DND-41 (cell line): ENCODE measurements around the gene GPR61.
A peak's percentile ranks its signal among the peaks of the same experiment; 100 is the strongest.

Experiments used
- ATAC-seq: fragments of 200-7000 bp; cut with Tn5 transposase; 3 replicates; pipeline ENCODE4 v1.9.1; 2021; ENCODE audit warnings: low read depth; ENCODE audit not compliant: insufficient read depth
- DNase-seq: peaks from one replicate; pipeline ENCODE4 v3.0.0-alpha.2; 2020
- H2AFZ ChIP-seq: 2 replicates; pipeline ENCODE4 v1.6.0; 2012; ENCODE audit warnings: low read depth, low read length
- H3K27ac ChIP-seq: 2 replicates; pipeline ENCODE4 v1.5.1; 2012; ENCODE audit warnings: low read length, inconsistent platforms
- H3K27me3 ChIP-seq: fragments of 200-600 bp; sonication (generic); 2 replicates; pipeline ENCODE4 v1.6.0; 2012; ENCODE audit warnings: low read length, mild to moderate bottlenecking, inconsistent platforms; ENCODE audit not compliant: insufficient read depth, poor library complexity
- H3K36me3 ChIP-seq: 2 replicates; pipeline ENCODE4 v1.5.1; 2012; ENCODE audit warnings: low read length, inconsistent platforms; ENCODE audit not compliant: insufficient read depth
- H3K4me1 ChIP-seq: 2 replicates; pipeline ENCODE4 v1.5.1; 2012; ENCODE audit warnings: mild to moderate bottlenecking, low read length; ENCODE audit not compliant: insufficient read depth
- H3K4me2 ChIP-seq: 2 replicates; pipeline ENCODE4 v1.6.0; 2012; ENCODE audit warnings: mild to moderate bottlenecking, moderate library complexity, low read length, inconsistent platforms; ENCODE audit not compliant: insufficient read depth
- H3K4me3 ChIP-seq, 2 experiments: fragments of 200-600 bp in 1 of 2; shearing (Covaris generic) in 1 of 2; 2 replicates each; pipeline ENCODE4 v1.5.1; 2012 to 2016; ENCODE audit warnings: inconsistent platforms in 2 of 2, low read length in 2 of 2, mild to moderate bottlenecking in 2 of 2, low read depth in 1 of 2, moderate library complexity in 1 of 2
- H3K79me2 ChIP-seq: 2 replicates; pipeline ENCODE4 v1.6.0; 2012; ENCODE audit warnings: low read length, inconsistent platforms; ENCODE audit not compliant: insufficient read depth
- H3K9ac ChIP-seq: 2 replicates; pipeline ENCODE4 v1.6.0; 2012; ENCODE audit warnings: low read depth, mild to moderate bottlenecking, inconsistent platforms, low read length, moderate library complexity
- H3K9me3 ChIP-seq: 2 replicates; pipeline ENCODE4 v1.5.1; 2012; ENCODE audit warnings: low read length, moderate library complexity, mild to moderate bottlenecking, inconsistent platforms; ENCODE audit not compliant: insufficient read depth, severe bottlenecking
- H4K20me1 ChIP-seq: 2 replicates; pipeline ENCODE4 v1.6.0; 2012; ENCODE audit warnings: low read length; ENCODE audit not compliant: insufficient read depth
- CTCF ChIP-seq: IDR thresholded peaks from 2 replicates; pipeline ENCODE4 v1.5.1; 2012; ENCODE audit warnings: borderline replicate concordance, low read length, moderate library complexity, mild to moderate bottlenecking; ENCODE audit not compliant: poor library complexity, severe bottlenecking; ENCODE audit errors: extremely low read depth
- EZH2 ChIP-seq: IDR thresholded peaks from 3 replicates; pipeline ENCODE4 v1.6.1; 2012; ENCODE audit warnings: borderline replicate concordance, low read depth, mild to moderate bottlenecking, moderate library complexity, low read length, inconsistent platforms; ENCODE audit not compliant: severe bottlenecking

Gene GPR61

GRCh38 chr1:109529881-109530456 is 9.7 kb upstream of the GPR61 start:
- H3K4me3 ChIP-seq: no peak overlapping the region
- no peak for TF ChIP-seq CTCF
- no peak for TF ChIP-seq EZH2
- no peaks in the 10 kb centered on the region for H3K36me3 ChIP-seq
- ATAC-seq: no peak
- no peak overlapping the region for H3K9ac ChIP-seq
- no peak overlapping the region for H2AFZ ChIP-seq
- no peaks in the 10 kb centered on the region for H3K79me2 ChIP-seq
- H3K4me2 ChIP-seq: no peak overlapping the region
- H3K27me3 ChIP-seq: no peaks in the 10 kb centered on the region
- H3K9me3 ChIP-seq: no peaks in the 10 kb centered on the region
- DNase-seq: no peak
- no peaks in the 10 kb centered on the region for H4K20me1 ChIP-seq
- H3K4me1 ChIP-seq: peaks cover 13% of the 10 kb centered on the region
- H3K27ac ChIP-seq: no peak overlapping the region

DNA sequence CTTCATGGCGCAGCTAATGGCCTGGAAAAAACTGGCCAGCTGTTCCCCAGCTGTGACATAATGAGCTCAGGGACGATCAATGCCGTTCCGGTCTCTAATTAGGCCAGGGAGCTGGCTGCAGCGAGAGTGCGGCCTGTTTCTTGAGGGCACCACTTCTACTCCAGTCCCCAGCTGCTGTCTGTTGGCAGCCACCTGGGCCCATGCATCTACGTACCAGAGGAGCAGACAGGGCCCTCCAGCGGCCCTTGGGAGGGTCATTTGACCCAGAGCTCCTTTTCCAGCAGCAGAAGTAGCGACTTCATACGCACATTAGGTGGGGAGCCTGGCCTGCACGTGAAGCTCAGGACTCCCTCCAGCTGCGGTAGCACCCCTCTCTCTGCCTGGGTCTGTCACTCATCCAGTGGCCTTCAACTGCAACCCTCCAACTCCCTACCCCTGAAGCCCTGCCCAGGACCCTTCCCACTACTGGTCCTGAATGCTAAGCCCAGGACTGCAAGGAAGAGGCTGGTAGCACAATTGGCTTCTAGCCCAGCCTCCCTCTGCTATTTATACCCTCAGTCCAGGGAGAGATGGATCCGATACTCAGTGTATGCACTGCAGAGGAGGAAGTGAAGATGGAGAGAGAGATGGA is 9.1 kb upstream of the GPR61 start:
- Histone ChIP-seq H3K79me2 (no peaks in the 10 kb centered on the region), H3K27ac (no peak overlapping the region), H3K4me2 (no peak overlapping the region), H4K20me1 (no peaks in the 10 kb centered on the region), H2AFZ (no peak overlapping the region), H3K4me1 (peaks cover 13% of the 10 kb centered on the region), H3K4me3 (no peak overlapping the region), H3K9me3 (no peaks in the 10 kb centered on the region), H3K27me3 (no peaks in the 10 kb centered on the region), H3K9ac (no peak overlapping the region), H3K36me3 (no peaks in the 10 kb centered on the region)
- ATAC-seq (no peak), DNase-seq (no peak)
- TF ChIP-seq CTCF (no peak), EZH2 (no peak)

- ATAC-seq (no peak), DNase-seq (no peak)
- Histone ChIP-seq H3K4me3 (no peak overlapping the region), H3K79me2 (no peaks in the 10 kb centered on the region), H3K4me2 (no peak overlapping the region), H3K4me1 (peaks cover 13% of the 10 kb centered on the region), H3K9ac (no peak overlapping the region), H3K27me3 (no peaks in the 10 kb centered on the region), H3K36me3 (no peaks in the 10 kb centered on the region), H4K20me1 (no peaks in the 10 kb centered on the region), H3K9me3 (no peaks in the 10 kb centered on the region), H2AFZ (peak overlapping the region; percentile 49), H3K27ac (0 out of 2 replicates have a peak overlapping the region, but pooled peaks have one; percentile 11)
- TF ChIP-seq EZH2: no peak
- TF ChIP-seq CTCF: no peak
Observed at GRCh38 chr1:109531380-109531779, 8.3 kb upstream of the GPR61 start.
